Gastroesophageal sphincter (tissue), 3 donors: ENCODE measurements around the gene EMX1.

Experiments
- CTCF ChIP-seq, 4 experiments: fragments of 200-600 bp in 2 of 4; fragments of 450-650 bp in 2 of 4; sonication (generic) in 1 of 4; IDR thresholded peaks; one replicate each; pipeline ENCODE4 v1.5.1; 2017 to 2019; ENCODE audit warnings: antibody characterized with exemption in 4 of 4, mild to moderate bottlenecking in 2 of 4, moderate library complexity in 2 of 4
- EP300 ChIP-seq: sonication (generic); formaldehyde crosslinking; IDR thresholded peaks from one replicate; pipeline ENCODE4 v1.6.1; 2017; ENCODE audit warnings: antibody characterized with exemption, mild to moderate bottlenecking

GRCh38 chr2:72935611-72935957, 18.3 kb downstream of the EMX1 start:
- TF ChIP-seq CTCF (IDR thresholded peaks at IDR 0.05) (no peak), EP300 (no peak)
